GM10266 (cell line): ENCODE measurements around the gene BCL6.

ENCODE experiments used
- DNase-seq: peaks from one replicate; pipeline ENCODE4 v3.0.0; 2012; ENCODE audit errors: extremely low spot score
- CTCF ChIP-seq: IDR thresholded peaks from 2 replicates; pipeline ENCODE4 v1.5.1; 2012; ENCODE audit warnings: mild to moderate bottlenecking, low read depth; ENCODE audit not compliant: control insufficient read depth, insufficient read depth; ENCODE audit errors: missing control alignments

The BCL6 gene

GRCh38 chr3:187759601-187760000 is 14.3 kb upstream of the BCL6 start:
- no peak for DNase-seq
- TF ChIP-seq CTCF: no peak

- no peak for TF ChIP-seq CTCF
- DNase-seq: no peak
These were observed 13.2 kb upstream of the BCL6 start for GRCh38 chr3:187758318-187758955.

GRCh38 chr3:187753516-187753915 is 8.2 kb upstream of the BCL6 start:
- no peak for TF ChIP-seq CTCF
- DNase-seq: no peak

- no peak for DNase-seq
- TF ChIP-seq CTCF: no peak
These were observed 5.3 kb upstream of the BCL6 start for GRCh38 chr3:187750513-187751123.

- no peak for DNase-seq
These were observed 4.8 kb upstream of the BCL6 start for GRCh38 chr3:187750006-187750512.

GRCh38 chr3:187748050-187748481 is 2.8 kb upstream of the BCL6 start:
- peak; percentile 98 for TF ChIP-seq CTCF
- DNase-seq: peak; percentile 82

More at GRCh38 chr3:187750006-187750512, 4.8 kb upstream of the BCL6 start:
- no peak for TF ChIP-seq CTCF

- no peak for DNase-seq
These were observed 2.2 kb upstream of the BCL6 start for GRCh38 chr3:187747506-187747905.

More at GRCh38 chr3:187747506-187747905, 2.2 kb upstream of the BCL6 start:
- TF ChIP-seq CTCF: no peak
